A549 (cell line): ENCODE data around the gene BZW2.

Source experiments
- CTCF ChIP-seq: fragments of >200 bp; sonication (Bioruptor Twin); formaldehyde crosslinking; IDR thresholded peaks from 3 replicates; pipeline ENCODE4 v1.5.1; 2016
- POLR2A ChIP-seq: IDR thresholded peaks from 2 replicates; pipeline ENCODE4 v1.6.1; 2012; ENCODE audit warnings: mild to moderate bottlenecking, low read length

- no peak for TF ChIP-seq POLR2A
- TF ChIP-seq CTCF: peak; percentile 76
Observed at GRCh38 chr7:16695621-16696237, 49.7 kb downstream of the BZW2 start.
